A549 (cell line): ENCODE results near the gene ATP1A3. TPM values are rescaled to one million over a fixed set of nuclear protein-coding genes. Genes with fewer than 3 reads are reported as not detected.
A peak's percentile ranks its signal among the peaks of the same experiment; 100 is the strongest.

Source experiments
- ATAC-seq, 2 experiments: fragments of 200-7000 bp in 1 of 2; fragments of >200 bp in 1 of 2; cut with Nextera tagmentation in 1 of 2; cut with Tn5 transposase in 1 of 2; 3 replicates each; pipeline versions ENCODE4 v1.8.0 to v1.9.1; 2018 to 2020; ENCODE audit warnings: mild to moderate bottlenecking in 1 of 2, moderate library complexity in 1 of 2
- CTCF ChIA-PET: fragments of 300-600 bp; sonication (Branson Sonifier 250); formaldehyde crosslinking; extraction: SDS; loops from one replicate; lab custom pipeline; 2021; ENCODE audit warnings: antibody characterized with exemption, inconsistent platforms; lab: Yijun Ruan, JAX
- POLR2A ChIA-PET: fragments of 350-600 bp; formaldehyde crosslinking; extraction: SDS; loops from one replicate; lab custom pipeline; 2021; ENCODE audit warnings: antibody characterized with exemption, inconsistent platforms; lab: Yijun Ruan, JAX
- DNase-seq, 2 experiments: peaks; one replicate each; pipeline versions ENCODE4 v3.0.0 to v3.0.0-alpha.2; 2011 to 2016; ENCODE audit warnings: low read depth in 1 of 2, low spot score in 1 of 2
- FAIRE-seq: peaks from 2 replicates; lab custom pipeline; 2011; peaks lifted over from hg19 to GRCh38; lab: Jason Lieb, UNC
- H3K27ac ChIP-seq, 2 experiments: fragments of >200 bp; sonication (Bioruptor Twin); formaldehyde crosslinking; 3 replicates each; pipeline ENCODE4 v1.5.1; 2016 to 2017
- H3K4me1 ChIP-seq: fragments of >200 bp; sonication (Bioruptor Twin); formaldehyde crosslinking; 3 replicates; pipeline ENCODE4 v1.6.1; 2016
- H3K4me2 ChIP-seq: fragments of >200 bp; sonication (Bioruptor Twin); formaldehyde crosslinking; 3 replicates; pipeline ENCODE4 v1.6.1; 2016
- H3K4me3 ChIP-seq: fragments of >200 bp; sonication (Bioruptor Twin); formaldehyde crosslinking; 3 replicates; pipeline ENCODE4 v1.5.1; 2016
- H3K9me3 ChIP-seq: fragments of >200 bp; sonication (Bioruptor Twin); formaldehyde crosslinking; 3 replicates; pipeline ENCODE4 v1.6.1; 2016
- CBX8 ChIP-seq: fragments of 200-600 bp; sonication (generic); IDR thresholded peaks from 2 replicates; pipeline ENCODE4 v1.6.1; 2016
- CEBPB ChIP-seq, 2 experiments: fragments of >200 bp in 1 of 2; sonication (Bioruptor Twin) in 1 of 2; formaldehyde crosslinking in 1 of 2; IDR thresholded peaks; 2 replicates each; pipeline ENCODE4 v1.6.1; 2012 to 2016
- CHD2 ChIP-seq: fragments of 150-350 bp; IDR thresholded peaks from 2 replicates; pipeline ENCODE4 v1.6.1; 2014; ENCODE audit warnings: low read length; ENCODE audit not compliant: partially characterized antibody
- EP300 ChIP-seq, 2 experiments: fragments of >200 bp; sonication (Bioruptor Twin); formaldehyde crosslinking; IDR thresholded peaks; 2 replicates in 1 of 2; 3 replicates in 1 of 2; pipeline ENCODE4 v1.6.1; 2016 to 2017
- FOXS1 ChIP-seq: fragments of 250-450 bp; sonication (Bioruptor Pico); IDR thresholded peaks from 2 replicates; pipeline ENCODE4 v1.5.0; 2020; ENCODE audit warnings: mild to moderate bottlenecking, moderate library complexity
- GATA3 ChIP-seq: IDR thresholded peaks from 2 replicates; pipeline ENCODE4 v1.6.1; 2012; ENCODE audit warnings: borderline replicate concordance
- JUN ChIP-seq, 2 experiments: fragments of >200 bp; sonication (Bioruptor Twin); formaldehyde crosslinking; IDR thresholded peaks; 2 replicates in 1 of 2; 3 replicates in 1 of 2; pipeline ENCODE4 v1.6.1; 2016 to 2017
- MAFK ChIP-seq: fragments of 450-650 bp; IDR thresholded peaks from 2 replicates; pipeline ENCODE4 v1.6.1; 2014; ENCODE audit not compliant: partially characterized antibody
- MAZ ChIP-seq: fragments of 150-350 bp; IDR thresholded peaks from 2 replicates; pipeline ENCODE4 v1.6.1; 2014; ENCODE audit warnings: antibody characterized with exemption, low read depth, low read length, borderline replicate concordance
- MYC ChIP-seq: IDR thresholded peaks from 2 replicates; pipeline ENCODE4 v1.6.1; 2012; ENCODE audit warnings: mild to moderate bottlenecking, inconsistent platforms, low read length, improper control_type of control experiment, borderline replicate concordance
- NFE2L2 ChIP-seq: fragments of 150-350 bp; conservative IDR thresholded peaks from 2 replicates; pipeline ENCODE4 v1.6.1; 2014; ENCODE audit warnings: low read length
- NPAS2 ChIP-seq: fragments of 250-450 bp; sonication (Bioruptor Pico); IDR thresholded peaks from 2 replicates; pipeline ENCODE4 v1.8.0; 2022; ENCODE audit warnings: mild to moderate bottlenecking, moderate library complexity, borderline replicate concordance
- RAD21 ChIP-seq, 2 experiments: fragments of >200 bp in 1 of 2; sonication (Bioruptor Twin) in 1 of 2; formaldehyde crosslinking in 1 of 2; IDR thresholded peaks in 1 of 2; conservative IDR thresholded peaks in 1 of 2; 2 replicates in 1 of 2; 3 replicates in 1 of 2; pipeline ENCODE4 v1.6.1; 2012 to 2018; ENCODE audit warnings: inconsistent platforms in 1 of 2
- SMC3 ChIP-seq: fragments of >200 bp; sonication (Bioruptor Twin); formaldehyde crosslinking; IDR thresholded peaks from 3 replicates; pipeline ENCODE4 v1.6.1; 2018; ENCODE audit warnings: inconsistent platforms
- ZC3H11A ChIP-seq: fragments of 450-650 bp; IDR thresholded peaks from 2 replicates; pipeline ENCODE4 v1.6.1; 2014; ENCODE audit warnings: antibody characterized with exemption, mild to moderate bottlenecking
- WGBS: methylation state at CpG from one replicate; pipeline ENCODE4 v1.1.6; 2017; ENCODE audit errors: missing lambda C conversion rate; 5-methylcytosine and 5-hydroxymethylcytosine counted together
- polyA plus RNA-seq, 4 experiments: library from polyadenylated mRNA; depleted of rRNA in 3 of 4; stranded (reverse); fragments of >200 nt; fragmentation: RNase III in 1 of 4; extraction: RNeasy Plus Mini Kit Qiagen cat#74134 plus additional on column Dnase treatment in 1 of 4; gene quantifications; 2 replicates in 3 of 4; 3 replicates in 1 of 4; pipeline ENCODE4 v1.2.3, GENCODE V29; 2011 to 2017
- TF ChIP-seq, protein P1 (sequence below): fragments of >200 bp; sonication (Bioruptor Twin); formaldehyde crosslinking; IDR thresholded peaks from 3 replicates; pipeline ENCODE4 v1.6.1; 2016
- TF ChIP-seq, protein P2 (sequence below): fragments of 150-350 bp; IDR thresholded peaks from 2 replicates; pipeline ENCODE4 v1.6.1; 2014; ENCODE audit warnings: low read depth, mild to moderate bottlenecking, low read length
- TF ChIP-seq, protein P3 (sequence below): fragments of 200-600 bp; sonication (generic); IDR thresholded peaks from 2 replicates; pipeline ENCODE4 v1.6.1; 2016; ENCODE audit warnings: antibody characterized with exemption, mild to moderate bottlenecking, moderate library complexity
- TF ChIP-seq, protein P4 (sequence below): IDR thresholded peaks from 2 replicates; pipeline ENCODE4 v1.6.1; 2012
- TF ChIP-seq, protein P5 (sequence below): fragments of 450-650 bp; IDR thresholded peaks from 2 replicates; pipeline ENCODE4 v1.6.1; 2014; ENCODE audit warnings: antibody characterized with exemption
- TF ChIP-seq, protein P6 (sequence below): fragments of >200 bp; sonication (Bioruptor Twin); formaldehyde crosslinking; IDR thresholded peaks from 3 replicates; pipeline ENCODE4 v1.5.1; 2016
- TF ChIP-seq, protein P7 (sequence below): IDR thresholded peaks from 2 replicates; pipeline ENCODE4 v1.6.1; 2012

The ATP1A3 gene
- polyA plus RNA-seq, 2 of the 4 experiments (the other 2 are of a cell fraction): 0.67 to 3.7 TPM

DNA sequence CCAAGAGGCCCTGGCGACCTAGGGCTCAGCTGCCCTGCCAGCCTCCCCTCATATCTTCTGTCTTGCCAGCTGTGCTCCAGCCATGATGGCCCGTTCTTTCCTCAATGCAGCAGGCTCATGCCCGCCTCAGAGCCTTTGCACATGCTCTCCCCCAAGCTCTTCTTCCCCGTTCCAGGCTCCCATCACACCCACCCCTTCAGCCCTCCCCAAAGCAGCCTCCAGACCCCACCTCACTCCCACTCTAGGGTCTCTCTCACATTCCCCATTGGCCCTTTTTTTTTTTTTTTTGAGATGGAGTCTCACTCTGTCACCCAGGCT is 29.9 kb upstream of the ATP1A3 start (continued):
- TF ChIP-seq, protein P1, sequence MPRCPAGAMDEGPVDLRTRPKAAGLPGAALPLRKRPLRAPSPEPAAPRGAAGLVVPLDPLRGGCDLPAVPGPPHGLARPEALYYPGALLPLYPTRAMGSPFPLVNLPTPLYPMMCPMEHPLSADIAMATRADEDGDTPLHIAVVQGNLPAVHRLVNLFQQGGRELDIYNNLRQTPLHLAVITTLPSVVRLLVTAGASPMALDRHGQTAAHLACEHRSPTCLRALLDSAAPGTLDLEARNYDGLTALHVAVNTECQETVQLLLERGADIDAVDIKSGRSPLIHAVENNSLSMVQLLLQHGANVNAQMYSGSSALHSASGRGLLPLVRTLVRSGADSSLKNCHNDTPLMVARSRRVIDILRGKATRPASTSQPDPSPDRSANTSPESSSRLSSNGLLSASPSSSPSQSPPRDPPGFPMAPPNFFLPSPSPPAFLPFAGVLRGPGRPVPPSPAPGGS: no peak
- TF ChIP-seq, protein P2, sequence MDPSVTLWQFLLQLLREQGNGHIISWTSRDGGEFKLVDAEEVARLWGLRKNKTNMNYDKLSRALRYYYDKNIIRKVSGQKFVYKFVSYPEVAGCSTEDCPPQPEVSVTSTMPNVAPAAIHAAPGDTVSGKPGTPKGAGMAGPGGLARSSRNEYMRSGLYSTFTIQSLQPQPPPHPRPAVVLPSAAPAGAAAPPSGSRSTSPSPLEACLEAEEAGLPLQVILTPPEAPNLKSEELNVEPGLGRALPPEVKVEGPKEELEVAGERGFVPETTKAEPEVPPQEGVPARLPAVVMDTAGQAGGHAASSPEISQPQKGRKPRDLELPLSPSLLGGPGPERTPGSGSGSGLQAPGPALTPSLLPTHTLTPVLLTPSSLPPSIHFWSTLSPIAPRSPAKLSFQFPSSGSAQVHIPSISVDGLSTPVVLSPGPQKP: no peak
- TF ChIP-seq, protein P3, sequence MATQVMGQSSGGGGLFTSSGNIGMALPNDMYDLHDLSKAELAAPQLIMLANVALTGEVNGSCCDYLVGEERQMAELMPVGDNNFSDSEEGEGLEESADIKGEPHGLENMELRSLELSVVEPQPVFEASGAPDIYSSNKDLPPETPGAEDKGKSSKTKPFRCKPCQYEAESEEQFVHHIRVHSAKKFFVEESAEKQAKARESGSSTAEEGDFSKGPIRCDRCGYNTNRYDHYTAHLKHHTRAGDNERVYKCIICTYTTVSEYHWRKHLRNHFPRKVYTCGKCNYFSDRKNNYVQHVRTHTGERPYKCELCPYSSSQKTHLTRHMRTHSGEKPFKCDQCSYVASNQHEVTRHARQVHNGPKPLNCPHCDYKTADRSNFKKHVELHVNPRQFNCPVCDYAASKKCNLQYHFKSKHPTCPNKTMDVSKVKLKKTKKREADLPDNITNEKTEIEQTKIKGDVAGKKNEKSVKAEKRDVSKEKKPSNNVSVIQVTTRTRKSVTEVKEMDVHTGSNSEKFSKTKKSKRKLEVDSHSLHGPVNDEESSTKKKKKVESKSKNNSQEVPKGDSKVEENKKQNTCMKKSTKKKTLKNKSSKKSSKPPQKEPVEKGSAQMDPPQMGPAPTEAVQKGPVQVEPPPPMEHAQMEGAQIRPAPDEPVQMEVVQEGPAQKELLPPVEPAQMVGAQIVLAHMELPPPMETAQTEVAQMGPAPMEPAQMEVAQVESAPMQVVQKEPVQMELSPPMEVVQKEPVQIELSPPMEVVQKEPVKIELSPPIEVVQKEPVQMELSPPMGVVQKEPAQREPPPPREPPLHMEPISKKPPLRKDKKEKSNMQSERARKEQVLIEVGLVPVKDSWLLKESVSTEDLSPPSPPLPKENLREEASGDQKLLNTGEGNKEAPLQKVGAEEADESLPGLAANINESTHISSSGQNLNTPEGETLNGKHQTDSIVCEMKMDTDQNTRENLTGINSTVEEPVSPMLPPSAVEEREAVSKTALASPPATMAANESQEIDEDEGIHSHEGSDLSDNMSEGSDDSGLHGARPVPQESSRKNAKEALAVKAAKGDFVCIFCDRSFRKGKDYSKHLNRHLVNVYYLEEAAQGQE: no peak
- no peak for TF ChIP-seq CEBPB (IDR thresholded peaks at IDR 0.05)
- TF ChIP-seq, protein P4, sequence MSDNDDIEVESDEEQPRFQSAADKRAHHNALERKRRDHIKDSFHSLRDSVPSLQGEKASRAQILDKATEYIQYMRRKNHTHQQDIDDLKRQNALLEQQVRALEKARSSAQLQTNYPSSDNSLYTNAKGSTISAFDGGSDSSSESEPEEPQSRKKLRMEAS: no peak

DNA sequence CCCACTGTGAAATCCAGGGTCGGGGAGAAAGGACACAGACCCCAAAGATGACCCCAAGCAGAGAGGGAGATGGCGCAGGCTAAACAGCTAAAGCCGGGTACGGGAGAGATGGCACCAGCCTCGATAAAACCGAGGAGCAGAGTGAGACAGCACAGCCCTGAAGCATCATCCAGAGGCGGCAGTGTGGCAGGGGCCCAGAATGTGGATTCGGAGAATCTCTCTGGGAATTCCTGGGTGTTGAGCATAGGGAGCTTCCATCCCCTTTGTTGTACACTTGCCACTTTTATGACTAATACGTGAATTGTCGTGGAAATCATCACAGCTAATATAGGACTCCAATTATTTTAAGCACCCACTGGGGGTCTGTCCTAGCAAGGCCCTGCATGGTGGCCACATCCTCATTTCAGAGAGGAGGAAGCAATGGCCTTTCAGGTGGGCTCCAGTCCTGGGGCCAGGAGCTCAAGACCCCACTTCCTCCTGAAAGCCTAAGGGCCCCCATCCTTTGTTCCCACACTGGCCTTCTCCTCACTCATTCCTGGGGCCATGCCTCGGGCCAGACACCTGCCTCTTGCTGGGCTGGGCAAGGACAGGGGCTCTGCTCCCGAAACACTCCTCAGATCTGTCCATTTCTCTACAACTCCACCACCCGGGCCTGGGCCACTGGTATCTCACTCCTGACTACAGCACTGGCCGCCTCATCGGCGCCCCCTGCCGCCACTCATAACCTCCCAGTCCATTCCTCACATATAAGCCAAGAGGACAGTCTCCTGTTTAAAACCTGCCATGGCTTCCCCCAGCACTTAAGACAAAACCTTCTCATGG is 29.3 kb upstream of the ATP1A3 start:
- Histone ChIP-seq H3K4me1 (peaks cover 6% of the 10 kb centered on the region; the same call in 2 of the 3 replicates), H3K4me3 (no peak overlapping the region), H3K4me2 (no peak overlapping the region), H3K27ac (no peak overlapping the region), H3K9me3 (no peaks in the 10 kb centered on the region)
- DNase-seq: peak; percentile 73 to 77
- ATAC-seq: peak; percentile 74 to 91
- 57% methylated on average over 17 of the region's 17 CpGs for whole genome bisulfite sequencing
- FAIRE-seq: peak; percentile 70
- CTCF ChIA-PET: interaction anchor here (0.6 to 25.7 kb wide), 19 partner anchors 8 to 618 kb away, joined by 3 to 344 read pairs (median 5); partner anchors contain the start of gene ATP1A3
- POLR2A ChIA-PET: no interaction called here
- TF ChIP-seq JUN (IDR thresholded peaks at IDR 0.05) (no peak), RAD21 (conservative IDR thresholded peaks at IDR 0.05 in 1 of 2, IDR thresholded peaks at IDR 0.05 in 1 of 2) (peak; percentile 40 to 47; a peak in 3 of 5 replicates), SMC3 (peak; percentile 45; the same call in 2 of the 3 replicates), MAFK (no peak)
- TF ChIP-seq, protein P5, sequence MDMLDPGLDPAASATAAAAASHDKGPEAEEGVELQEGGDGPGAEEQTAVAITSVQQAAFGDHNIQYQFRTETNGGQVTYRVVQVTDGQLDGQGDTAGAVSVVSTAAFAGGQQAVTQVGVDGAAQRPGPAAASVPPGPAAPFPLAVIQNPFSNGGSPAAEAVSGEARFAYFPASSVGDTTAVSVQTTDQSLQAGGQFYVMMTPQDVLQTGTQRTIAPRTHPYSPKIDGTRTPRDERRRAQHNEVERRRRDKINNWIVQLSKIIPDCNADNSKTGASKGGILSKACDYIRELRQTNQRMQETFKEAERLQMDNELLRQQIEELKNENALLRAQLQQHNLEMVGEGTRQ: no peak
- TF ChIP-seq, protein P6, sequence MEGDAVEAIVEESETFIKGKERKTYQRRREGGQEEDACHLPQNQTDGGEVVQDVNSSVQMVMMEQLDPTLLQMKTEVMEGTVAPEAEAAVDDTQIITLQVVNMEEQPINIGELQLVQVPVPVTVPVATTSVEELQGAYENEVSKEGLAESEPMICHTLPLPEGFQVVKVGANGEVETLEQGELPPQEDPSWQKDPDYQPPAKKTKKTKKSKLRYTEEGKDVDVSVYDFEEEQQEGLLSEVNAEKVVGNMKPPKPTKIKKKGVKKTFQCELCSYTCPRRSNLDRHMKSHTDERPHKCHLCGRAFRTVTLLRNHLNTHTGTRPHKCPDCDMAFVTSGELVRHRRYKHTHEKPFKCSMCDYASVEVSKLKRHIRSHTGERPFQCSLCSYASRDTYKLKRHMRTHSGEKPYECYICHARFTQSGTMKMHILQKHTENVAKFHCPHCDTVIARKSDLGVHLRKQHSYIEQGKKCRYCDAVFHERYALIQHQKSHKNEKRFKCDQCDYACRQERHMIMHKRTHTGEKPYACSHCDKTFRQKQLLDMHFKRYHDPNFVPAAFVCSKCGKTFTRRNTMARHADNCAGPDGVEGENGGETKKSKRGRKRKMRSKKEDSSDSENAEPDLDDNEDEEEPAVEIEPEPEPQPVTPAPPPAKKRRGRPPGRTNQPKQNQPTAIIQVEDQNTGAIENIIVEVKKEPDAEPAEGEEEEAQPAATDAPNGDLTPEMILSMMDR: peak; percentile 72

DNA sequence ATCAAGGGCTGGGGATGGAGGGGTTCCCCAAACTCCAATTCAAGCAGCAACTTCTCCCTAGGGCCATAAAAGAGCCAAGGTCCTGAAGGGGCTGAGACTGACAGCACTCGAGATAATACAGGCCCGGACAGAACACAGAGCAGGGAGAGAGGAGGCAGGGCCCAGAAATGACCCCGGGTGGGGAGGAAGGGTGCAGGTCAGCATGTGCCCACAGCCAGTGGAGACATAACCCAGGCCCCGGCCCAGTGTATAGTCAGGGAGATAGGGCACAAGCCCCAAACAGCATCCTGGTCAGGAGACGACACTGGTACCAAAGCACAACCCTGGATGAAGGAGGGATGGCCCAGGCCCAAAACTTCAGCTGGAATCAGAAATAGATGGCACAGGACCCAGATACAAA is 28.6 kb upstream of the ATP1A3 start:
- ChIA-PET CTCF (interaction anchor here (0.6 to 25.7 kb wide), 16 partner anchors 9 to 619 kb away, joined by 3 to 344 read pairs (median 5); partner anchors contain the start of gene ATP1A3), POLR2A (no interaction called here)
- Histone ChIP-seq H3K9me3 (no peaks in the 10 kb centered on the region), H3K4me1 (peaks cover 6% of the 10 kb centered on the region; the same call in 2 of the 3 replicates), H3K4me3 (no peak overlapping the region), H3K4me2 (no peak overlapping the region), H3K27ac (no peak overlapping the region)
- ATAC-seq: peak in 1 of 2 experiments; percentile 10; a peak in 2 of 6 replicates
- WGBS: 48% methylated on average over 5 of the region's 5 CpGs
- FAIRE-seq: no peak
- no peak for DNase-seq
- TF ChIP-seq MYC (no peak), CBX8 (no peak), EP300 (IDR thresholded peaks at IDR 0.05) (no peak), MAZ (no peak), NPAS2 (no peak), ZC3H11A (no peak), CHD2 (no peak), JUN (IDR thresholded peaks at IDR 0.05) (no peak), RAD21 (conservative IDR thresholded peaks at IDR 0.05 in 1 of 2, IDR thresholded peaks at IDR 0.05 in 1 of 2) (no peak), NFE2L2 (no peak), FOXS1 (CRISPR knock-in tag) (no peak), GATA3 (no peak)
- TF ChIP-seq, protein P7, sequence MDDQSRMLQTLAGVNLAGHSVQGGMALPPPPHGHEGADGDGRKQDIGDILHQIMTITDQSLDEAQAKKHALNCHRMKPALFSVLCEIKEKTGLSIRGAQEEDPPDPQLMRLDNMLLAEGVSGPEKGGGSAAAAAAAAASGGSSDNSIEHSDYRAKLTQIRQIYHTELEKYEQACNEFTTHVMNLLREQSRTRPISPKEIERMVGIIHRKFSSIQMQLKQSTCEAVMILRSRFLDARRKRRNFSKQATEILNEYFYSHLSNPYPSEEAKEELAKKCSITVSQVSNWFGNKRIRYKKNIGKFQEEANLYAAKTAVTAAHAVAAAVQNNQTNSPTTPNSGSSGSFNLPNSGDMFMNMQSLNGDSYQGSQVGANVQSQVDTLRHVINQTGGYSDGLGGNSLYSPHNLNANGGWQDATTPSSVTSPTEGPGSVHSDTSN: no peak
- TF ChIP-seq, protein P1: no peak
